ENCODE measurements around the gene COL25A1. TPM values are rescaled to one million over a fixed set of nuclear protein-coding genes. Genes with fewer than 3 reads are reported as not detected.
A peak's percentile ranks its signal among the peaks of the same experiment; 100 is the strongest.

COL25A1 gene
- total RNA-seq, 1 experiment from 2014 or later, result not detected

GRCh38 chr4:109214622-109215301 is 87.7 kb downstream of the COL25A1 start:
- DNase-seq (ENCODE audit: low read depth), result no peak

DNA sequence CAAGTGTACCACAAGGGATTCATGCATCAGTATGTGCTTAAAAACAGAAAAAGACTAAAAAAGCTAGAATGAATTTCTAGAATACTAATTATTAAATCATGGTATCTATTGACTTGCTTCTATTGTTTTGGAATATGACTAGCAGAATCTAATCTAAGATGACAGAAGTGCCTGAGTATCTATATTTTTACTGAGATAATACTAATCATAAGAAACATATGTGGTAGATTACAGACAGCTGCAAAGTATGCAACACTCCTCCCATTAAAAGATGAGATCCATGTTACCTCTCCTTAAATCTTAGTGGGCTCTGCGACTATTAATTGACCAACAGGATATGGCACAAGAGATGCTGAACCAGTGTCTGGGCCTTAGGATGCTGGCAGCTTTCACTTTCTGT is 89.4 kb downstream of the COL25A1 start:
- DNase-seq (ENCODE audit: low read depth), result no peak

DNA sequence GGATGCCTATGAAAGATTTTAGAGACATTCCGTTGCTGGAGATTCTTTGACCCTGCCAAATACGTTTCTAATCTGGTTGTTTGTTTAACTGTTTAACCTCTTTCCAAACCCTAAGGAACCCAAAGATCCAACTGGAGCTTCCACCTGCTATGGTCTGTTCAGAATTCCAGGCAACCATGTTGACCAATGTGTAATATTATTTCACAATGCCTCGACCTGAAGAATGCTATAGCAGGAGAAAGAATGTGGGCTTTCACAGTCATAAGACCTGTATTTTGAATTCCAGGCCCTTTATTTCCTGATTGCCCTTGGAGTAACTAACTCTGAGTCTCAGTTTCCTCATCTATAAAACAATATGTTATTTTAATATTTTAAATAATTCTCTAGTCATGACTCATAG is 90.8 kb downstream of the COL25A1 start:
- DNase-seq (ENCODE audit: low read depth), result no peak

DNA sequence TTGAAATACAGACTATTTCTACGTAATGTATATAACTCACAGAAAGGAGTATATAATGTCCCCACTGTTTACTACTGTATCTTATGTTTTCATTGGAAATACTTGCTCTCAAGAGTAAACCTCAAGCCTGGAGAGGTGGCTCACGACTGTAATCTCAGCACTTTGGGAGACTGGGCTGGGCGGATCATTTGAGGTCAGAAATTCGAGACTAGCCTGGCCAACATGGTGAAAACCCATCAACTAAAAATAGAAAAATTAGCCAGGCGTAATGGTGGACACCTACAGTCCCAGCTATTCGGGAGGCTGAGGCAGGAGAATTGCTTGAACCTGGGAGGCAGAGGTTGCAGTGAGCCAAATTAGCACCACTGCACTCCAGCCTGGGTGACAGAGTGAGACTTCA is 92.8 kb downstream of the COL25A1 start:
- DNase-seq (ENCODE audit: low read depth), result no peak

GRCh38 chr4:109207898-109208297 is 94.6 kb downstream of the COL25A1 start:
- no peak for DNase-seq (ENCODE audit: low read depth)

GRCh38 chr4:109207061-109207460 is 95.4 kb downstream of the COL25A1 start:
- peak; percentile 1 for DNase-seq (ENCODE audit: low read depth)

- no peak for DNase-seq (ENCODE audit: low read depth)
These were observed 95.8 kb downstream of the COL25A1 start for GRCh38 chr4:109206620-109207019.

DNA sequence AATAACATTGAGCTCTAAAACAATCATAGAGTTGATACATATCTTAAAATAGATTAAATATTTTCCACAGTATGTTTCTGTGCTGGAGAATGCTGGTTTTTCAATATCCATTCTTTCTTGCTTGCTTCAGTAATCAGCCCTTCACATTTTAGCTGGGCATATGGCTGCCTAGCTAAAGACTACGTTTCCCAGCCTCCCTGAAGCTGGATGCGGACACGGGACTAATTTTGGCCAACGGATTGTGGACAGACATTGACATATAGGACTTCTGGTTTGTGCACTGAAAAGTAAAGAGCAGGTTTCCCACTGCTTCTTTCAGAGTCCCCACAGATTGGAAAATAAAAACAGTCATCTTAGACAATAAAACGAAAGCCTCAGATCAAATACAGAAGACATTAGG is 97.3 kb downstream of the COL25A1 start:
- DNase-seq (ENCODE audit: low read depth), result no peak

- DNase-seq (ENCODE audit: low read depth), result no peak
These were observed 102.9 kb downstream of the COL25A1 start for GRCh38 chr4:109199585-109199984.

DNA sequence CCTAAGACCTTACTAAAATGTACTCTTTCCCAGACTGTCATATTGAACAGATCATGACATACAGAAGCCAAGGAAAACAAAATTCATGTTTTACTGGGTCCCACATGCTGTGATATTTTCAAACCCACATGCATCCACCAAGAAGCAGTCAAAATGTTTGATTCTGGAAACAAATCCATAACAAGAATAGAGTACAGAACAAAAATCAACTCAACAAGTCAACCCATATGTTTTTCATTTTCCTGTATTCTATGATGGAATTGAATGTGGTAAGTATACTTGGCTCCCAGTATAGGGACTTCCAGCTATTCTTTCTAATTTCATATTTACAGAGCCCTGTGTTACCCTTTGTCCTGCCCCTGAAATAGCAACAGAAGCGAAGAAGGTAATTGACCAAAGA is 106.8 kb downstream of the COL25A1 start:
- no peak for DNase-seq (ENCODE audit: low read depth)

- no peak for DNase-seq (ENCODE audit: low read depth)
These were observed 111.2 kb downstream of the COL25A1 start for GRCh38 chr4:109191216-109191615.

DNA sequence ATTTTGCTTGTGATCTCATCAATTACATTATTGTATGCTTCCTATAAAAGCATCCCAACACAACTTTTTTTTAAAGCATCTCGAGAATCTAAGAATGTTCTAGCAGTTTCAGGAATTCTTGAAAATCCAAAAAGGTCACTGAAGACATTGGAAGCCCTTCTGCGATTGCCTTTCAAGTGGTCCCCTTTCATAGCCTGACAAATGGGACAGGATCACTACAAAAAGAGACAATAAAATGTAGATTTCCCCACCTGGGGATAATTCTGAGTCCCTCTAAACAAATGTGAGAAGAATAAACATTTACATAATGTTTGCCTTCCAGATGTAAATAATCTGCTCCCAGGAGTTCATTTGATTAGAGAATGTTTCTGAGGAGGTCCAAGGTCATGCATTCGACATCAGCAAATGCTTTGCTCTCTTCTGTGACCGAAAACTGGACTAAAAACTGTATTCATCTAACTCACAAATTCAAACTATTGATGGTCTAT is 116.0 kb downstream of the COL25A1 start:
- no peak for DNase-seq (ENCODE audit: low read depth)

DNA sequence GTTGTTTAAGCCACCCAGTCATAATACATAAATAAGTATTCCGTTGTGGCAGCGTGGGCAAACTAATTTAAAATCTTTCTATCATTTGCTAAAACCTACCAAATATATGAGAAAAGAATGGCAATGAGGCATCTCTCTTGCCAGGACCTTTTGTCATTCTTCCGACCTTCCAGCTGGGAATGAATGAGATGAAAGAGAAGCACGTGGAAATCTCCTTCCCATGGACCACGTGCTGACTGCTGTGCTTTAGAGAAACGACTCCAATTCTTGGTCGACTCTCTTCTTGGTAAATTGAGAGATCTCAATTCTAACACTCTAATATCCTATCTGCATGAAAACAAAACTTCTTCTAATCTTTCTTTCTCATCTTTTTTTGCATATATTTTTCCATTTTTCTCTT is 116.5 kb downstream of the COL25A1 start:
- no peak for DNase-seq (ENCODE audit: low read depth)

GRCh38 chr4:109185548-109185947 is 116.9 kb downstream of the COL25A1 start:
- no peak for DNase-seq (ENCODE audit: low read depth)

- DNase-seq (ENCODE audit: low read depth), result no peak
These were observed 117.9 kb downstream of the COL25A1 start for GRCh38 chr4:109184491-109184961.

DNA sequence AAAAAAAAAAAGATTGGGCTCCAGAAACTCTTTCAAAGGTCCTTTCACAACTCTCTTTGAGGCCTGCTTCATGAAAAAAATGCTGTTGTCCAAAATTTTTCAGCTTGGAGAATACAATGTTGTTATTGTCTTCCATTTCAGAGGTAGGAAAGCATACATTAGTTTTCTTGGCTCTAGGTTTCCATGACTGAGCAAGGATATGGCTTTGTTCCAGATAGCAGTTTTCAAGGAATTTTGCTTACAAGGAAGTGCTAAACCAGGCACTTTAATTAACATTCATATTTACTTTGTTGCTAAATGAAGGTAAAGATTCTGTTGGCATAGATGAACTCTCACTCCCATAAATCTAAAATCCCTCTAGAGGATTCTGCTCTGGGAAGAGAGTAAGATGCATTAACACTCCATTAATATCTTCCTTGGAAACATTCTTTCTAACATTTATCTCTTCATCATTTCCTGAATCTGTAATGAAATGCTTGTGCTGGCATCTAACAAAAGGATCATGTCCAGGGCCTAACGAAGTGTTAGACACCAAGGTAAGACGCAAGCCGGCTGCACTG is 118.4 kb downstream of the COL25A1 start:
- DNase-seq (ENCODE audit: low read depth), result no peak

DNA sequence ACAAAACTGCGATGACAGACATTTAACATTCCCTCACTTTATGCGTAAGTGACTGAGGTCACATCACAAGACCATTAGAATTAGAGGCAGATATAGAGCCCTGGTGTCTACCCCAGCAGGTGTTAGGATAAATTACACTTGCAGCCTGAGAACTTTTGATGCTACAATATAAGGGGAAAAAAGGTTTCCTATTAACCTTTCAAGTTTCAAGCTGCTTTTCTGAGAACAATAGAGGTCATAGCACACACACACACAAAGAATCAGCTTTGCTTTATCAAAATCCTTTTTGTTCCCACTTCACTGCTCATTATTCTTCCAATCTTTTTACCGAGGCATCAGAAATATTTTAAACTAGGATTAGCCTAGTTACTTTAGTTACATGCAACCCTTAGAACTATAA is 119.8 kb downstream of the COL25A1 start:
- DNase-seq (ENCODE audit: low read depth), result no peak

DNA sequence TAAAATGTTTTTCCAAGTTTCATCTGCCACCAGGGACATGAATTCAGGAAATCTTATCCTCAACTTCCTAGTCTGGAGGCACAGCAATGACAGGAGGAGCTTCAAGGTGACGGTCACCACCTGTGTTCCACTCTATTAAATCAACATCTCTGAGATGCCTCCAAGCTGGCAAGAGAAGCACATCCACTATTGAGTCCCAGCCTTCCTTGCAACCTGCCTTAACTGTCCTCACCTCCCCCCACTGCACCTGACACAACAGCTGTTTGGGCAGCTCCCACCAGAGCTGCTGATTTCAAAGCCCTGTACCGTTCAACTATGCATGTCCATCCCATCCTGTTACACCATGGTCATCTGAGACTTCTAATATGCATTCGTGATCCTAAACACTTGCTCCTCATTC is 123.4 kb downstream of the COL25A1 start:
- no peak for DNase-seq (ENCODE audit: low read depth)

DNA sequence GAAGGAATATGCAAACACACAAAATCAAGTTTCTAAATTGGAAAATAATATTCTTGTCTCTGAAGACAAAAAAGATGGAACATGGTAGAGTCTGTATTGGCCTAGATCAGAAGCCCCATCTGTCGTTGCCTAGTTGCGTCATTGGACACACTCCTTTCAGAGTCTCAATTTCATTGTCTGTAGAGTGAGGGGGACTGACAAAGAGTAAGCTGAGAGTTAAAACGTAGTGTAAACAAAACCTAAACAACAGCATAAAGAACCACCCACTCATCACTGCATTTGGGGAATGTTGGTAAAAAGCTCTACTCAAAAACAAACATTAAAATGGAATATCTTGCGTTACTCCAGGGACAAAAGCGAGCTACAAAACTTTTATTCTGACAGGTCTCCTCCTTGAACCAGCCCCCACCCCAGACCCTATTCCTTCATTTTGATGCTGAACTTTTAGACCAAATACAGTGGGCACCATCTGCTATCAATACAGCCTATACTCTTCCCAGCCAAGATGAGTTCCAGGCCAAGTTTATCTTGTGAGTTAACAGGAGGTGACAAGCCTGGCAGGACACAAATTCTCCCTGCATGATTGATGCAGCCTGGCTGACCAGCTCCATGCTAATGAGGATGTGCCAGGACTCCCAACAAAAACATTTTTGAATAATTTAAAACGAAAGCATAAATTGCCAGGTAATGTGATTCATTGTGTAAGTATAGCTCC is 125.2 kb downstream of the COL25A1 start:
- no peak for DNase-seq (ENCODE audit: low read depth)

DNA sequence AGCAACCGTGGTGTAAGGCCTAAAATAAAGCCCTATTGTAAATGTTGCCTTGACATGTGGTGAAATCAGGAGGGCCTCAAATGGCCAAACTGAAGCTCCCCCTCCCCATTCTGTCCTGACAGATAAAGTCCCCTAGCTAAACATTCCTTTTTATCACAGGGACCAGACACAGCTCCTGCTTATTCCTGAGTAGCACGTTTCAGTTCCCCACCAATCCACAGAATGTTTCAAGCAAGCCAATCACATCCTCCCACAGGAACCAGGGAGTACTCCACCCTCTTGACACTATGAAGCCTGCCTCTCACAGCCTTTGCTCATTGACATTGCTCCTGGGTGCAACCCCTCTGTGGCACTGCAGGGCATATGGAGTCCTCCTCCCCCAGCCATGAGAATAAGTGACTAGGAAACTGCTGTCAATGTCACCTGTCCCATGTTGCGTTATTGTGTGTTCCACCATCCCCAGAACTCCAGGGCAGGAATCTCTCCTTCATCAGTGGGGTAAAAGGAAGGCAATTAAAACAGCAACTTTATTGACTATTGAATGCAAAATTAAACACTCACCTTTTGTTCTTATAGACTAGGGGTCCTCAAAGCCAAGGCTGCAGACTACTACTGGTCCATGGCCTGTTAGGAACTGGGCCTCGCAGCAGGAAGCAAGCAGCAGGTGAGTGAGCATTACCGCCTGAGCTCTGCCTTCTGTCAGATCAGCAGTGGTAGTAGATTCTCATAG is 128.1 kb downstream of the COL25A1 start:
- no peak for DNase-seq (ENCODE audit: low read depth)

DNA sequence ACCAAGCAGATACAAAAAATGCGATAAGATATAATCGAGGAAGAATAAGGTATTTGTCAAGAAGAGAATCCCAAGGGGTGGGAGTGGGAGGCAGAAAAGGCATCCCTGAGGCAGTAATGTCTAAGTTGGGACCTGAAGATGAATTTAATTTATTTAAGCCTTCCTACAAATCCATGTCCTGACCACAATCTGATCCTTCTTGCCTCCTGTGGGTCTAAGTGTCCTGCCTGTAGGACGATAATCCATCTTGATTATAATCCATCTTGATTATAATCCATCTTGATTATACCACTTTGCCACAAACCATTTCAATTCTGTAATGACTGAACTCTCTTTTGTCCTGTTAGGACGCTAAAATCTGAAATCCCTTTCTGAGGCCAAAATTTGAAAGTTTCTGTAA is 130.2 kb downstream of the COL25A1 start:
- no peak for DNase-seq (ENCODE audit: low read depth)

- DNase-seq (ENCODE audit: low read depth), result no peak
These were observed 131.4 kb downstream of the COL25A1 start for GRCh38 chr4:109171070-109171469.

All from RPMI7951 (cell line).